HG03159 (cell line): ENCODE measurements around the gene SEPTIN2.
"Not testable (repeated sequence)": the region's sequence is repeated elsewhere in the genome, so short reads cannot be mapped to it uniquely, and the experiment has no call there.

Experiments used
- ATAC-seq: cut with Tn5 transposase; IDR thresholded peaks from one replicate; pipeline ENCODE4 v1.9.1; 2021; ENCODE audit warnings: mild to moderate bottlenecking, moderate library complexity; ENCODE audit not compliant: unreplicated experiment

The SEPTIN2 gene

GRCh38 chr2:241378816-241379215 lies 63.1 kb downstream of the SEPTIN2 start:
- ATAC-seq = no peak

- no peak for ATAC-seq
These were observed 64.1 kb downstream of the SEPTIN2 start for GRCh38 chr2:241379481-241380480.

- no peak for ATAC-seq
These were observed 66.1 kb downstream of the SEPTIN2 start for GRCh38 chr2:241381872-241382271.

GRCh38 chr2:241385450-241385849 lies 69.7 kb downstream of the SEPTIN2 start:
- not testable (repeated sequence) for ATAC-seq

GRCh38 chr2:241386519-241386918 lies 70.8 kb downstream of the SEPTIN2 start:
- no peak for ATAC-seq

- ATAC-seq = no peak
These were observed 74.0 kb downstream of the SEPTIN2 start for GRCh38 chr2:241389697-241390096.

- no peak for ATAC-seq
These were observed 74.8 kb downstream of the SEPTIN2 start for GRCh38 chr2:241390301-241391206.

GRCh38 chr2:241391892-241392665 lies 76.4 kb downstream of the SEPTIN2 start:
- ATAC-seq = no peak

- not testable (repeated sequence) for ATAC-seq
These were observed 77.0 kb downstream of the SEPTIN2 start for GRCh38 chr2:241392753-241393152.

GRCh38 chr2:241393524-241394196 lies 77.9 kb downstream of the SEPTIN2 start:
- ATAC-seq = no peak

- not testable (repeated sequence) for ATAC-seq
These were observed 81.1 kb downstream of the SEPTIN2 start for GRCh38 chr2:241396809-241397208.

- no peak for ATAC-seq
These were observed 84.5 kb downstream of the SEPTIN2 start for GRCh38 chr2:241399941-241400922.
